Activated CD8-positive, alpha-beta memory T cell treated with anti-CD3 and anti-CD28 coated beads, Interleukin-2, amount 50 U/mL, for 1 hour (primary cell): ENCODE results near the gene ARHGAP40.

Source experiments
- DNase-seq: peaks from one replicate; pipeline ENCODE4 v3.0.0-alpha.2; 2020; ENCODE audit errors: extremely low read depth

ARHGAP40 gene

DNA sequence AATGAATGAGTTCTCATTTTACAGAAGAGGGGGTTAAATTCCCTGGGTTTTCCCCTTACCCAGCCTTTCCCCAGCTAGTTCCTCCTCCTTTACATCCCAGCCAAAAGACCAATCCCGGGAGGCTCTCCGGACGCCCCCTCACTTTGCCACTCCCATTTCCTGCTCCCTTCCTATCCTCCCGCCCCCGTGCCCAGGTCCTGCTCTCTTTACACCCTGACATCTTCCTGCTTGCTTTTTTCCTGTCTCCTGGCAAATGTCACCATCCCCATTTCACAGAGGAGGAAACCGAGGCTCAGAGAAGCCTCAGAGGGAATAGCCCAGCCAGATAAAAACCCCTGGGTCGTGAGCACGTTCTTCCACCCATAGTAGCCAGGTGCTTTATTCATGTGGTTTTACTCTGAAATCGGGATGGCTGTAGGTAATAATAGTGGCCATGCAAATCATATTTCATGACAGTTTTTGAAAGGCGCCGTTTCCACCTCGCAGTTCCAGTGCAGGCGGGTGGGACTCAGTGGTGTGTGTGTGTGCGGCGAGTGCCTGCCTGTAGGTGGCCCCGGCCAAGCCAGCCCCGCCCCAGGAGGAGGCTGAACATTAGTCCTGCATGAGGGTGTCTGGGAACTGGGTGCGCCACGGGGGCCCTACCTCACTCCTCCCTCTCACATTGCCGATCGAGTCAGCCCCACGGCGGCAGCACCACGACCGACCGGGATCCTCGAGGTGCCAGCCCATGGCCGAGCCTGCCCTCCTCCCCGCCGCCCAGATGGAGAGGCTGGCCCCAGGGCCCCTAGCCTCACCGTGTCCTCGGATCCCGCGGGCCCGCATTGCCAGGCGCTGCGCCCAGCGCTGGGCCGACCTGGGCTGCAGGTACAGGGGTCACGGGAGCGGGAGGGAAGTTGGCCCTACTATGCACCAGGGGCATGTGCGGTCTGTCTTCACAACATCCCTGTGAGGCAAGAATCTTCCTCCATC is at the start of gene ARHGAP40:
Gene ARHGAP40 (plus strand): TSS at position 594 of the 969 bp plus-strand sequence.
- no peak for DNase-seq

DNA sequence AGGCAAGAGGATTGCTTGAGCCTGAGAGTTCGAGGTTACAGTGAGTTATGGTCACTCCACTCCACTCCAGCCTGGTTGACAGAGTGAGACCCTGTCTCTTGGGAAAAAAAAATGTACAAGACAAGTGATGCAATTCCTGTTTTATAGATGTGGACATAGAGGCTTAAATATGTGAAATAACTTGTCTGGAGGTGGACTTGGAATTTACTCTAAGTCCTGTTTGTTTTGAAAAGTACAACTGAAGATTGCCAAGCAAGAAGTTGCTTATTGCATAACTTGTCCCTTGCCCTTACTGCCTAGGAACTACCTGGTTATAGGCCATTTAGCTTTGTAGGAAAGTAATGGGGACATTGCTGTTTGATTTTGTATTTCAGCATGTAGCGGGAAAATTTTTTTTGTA is 46.6 kb upstream of the ARHGAP40 start:
- DNase-seq = no peak

- no peak for DNase-seq
Observed at GRCh38 chr20:38555395-38555794, 46.2 kb upstream of the ARHGAP40 start.

DNA sequence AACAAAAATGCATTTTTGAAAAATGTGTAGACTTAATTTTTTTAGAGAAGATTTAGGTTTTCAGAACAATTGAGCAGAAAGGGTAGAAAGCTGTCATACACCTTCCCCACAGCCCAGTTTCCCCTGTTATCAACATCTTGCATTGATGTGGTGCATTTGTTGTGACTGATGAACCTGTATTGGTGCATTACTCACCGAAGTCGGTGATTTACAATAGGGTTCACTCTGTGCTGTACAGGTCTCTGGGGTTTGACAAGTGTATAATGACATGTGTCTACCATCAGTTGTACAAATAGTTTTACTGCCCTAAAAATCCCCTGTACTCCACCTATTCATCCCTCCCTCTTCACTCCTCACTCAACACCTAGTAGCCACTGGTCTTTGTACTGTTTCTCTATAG is 44.4 kb upstream of the ARHGAP40 start:
- DNase-seq = no peak

DNA sequence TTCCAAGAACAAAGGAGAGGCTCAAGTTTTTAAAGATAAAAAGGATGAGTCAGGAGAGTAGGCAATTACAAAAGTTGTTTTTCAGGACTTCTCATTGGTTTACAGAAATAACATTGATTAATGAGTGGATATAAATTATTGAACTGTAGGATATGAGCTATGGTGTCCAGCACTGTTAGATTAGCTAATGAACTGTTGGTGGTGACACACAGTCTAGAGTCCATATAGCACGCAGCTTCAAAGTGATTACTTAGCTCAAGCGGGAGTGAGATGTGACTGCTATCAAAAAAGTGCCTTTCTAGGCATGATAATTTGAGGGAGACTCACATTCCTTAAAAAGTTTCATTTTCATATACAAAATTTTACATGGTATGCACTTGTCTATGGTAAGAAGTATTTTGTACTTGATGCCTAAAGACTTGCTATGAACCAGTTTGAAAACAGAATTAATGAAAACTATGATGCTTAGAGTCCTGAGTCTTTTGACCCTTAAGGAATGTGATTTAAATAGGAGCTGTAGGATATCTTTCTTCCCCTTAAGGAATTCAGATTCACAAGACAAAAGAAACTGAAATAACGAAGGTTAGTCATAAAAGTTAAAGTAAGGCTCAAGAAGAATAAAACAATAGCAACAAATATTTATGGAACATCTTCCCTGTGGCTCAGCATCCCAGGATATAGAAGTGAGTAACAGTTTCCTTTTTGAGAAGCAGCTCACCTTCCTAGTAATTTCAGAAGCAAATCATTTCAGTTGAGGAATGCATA is 42.8 kb upstream of the ARHGAP40 start:
- DNase-seq = no peak

DNA sequence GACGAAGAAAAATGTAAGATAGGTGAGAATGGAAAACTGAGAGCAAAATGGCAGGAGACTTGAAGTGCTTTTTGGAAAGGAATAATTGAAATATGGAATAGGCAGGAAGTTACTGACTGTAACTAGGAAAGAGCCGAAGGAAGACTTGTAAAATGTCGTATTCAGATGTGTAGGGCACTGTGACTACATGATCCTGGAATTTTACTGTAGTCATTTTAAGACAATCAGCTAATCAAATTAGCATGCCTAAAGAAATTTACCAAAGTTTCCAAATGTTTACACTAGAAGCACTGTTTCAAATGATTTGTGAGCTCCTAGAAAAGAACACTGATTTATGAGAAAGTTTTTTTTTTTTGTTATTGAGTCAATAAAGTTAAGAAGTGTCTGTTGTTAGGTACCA is 41.8 kb upstream of the ARHGAP40 start:
- DNase-seq = no peak

GRCh38 chr20:38563802-38564431 is 37.7 kb upstream of the ARHGAP40 start:
- DNase-seq = no peak

GRCh38 chr20:38564680-38565079 is 36.9 kb upstream of the ARHGAP40 start:
- no peak for DNase-seq

- no peak for DNase-seq
Observed at GRCh38 chr20:38566036-38566598, 35.5 kb upstream of the ARHGAP40 start.

- no peak for DNase-seq
Observed at GRCh38 chr20:38569747-38570525, 31.7 kb upstream of the ARHGAP40 start.

GRCh38 chr20:38573413-38573812 is 28.2 kb upstream of the ARHGAP40 start:
- DNase-seq = no peak

GRCh38 chr20:38579219-38579910 is 22.2 kb upstream of the ARHGAP40 start:
- no peak for DNase-seq

DNA sequence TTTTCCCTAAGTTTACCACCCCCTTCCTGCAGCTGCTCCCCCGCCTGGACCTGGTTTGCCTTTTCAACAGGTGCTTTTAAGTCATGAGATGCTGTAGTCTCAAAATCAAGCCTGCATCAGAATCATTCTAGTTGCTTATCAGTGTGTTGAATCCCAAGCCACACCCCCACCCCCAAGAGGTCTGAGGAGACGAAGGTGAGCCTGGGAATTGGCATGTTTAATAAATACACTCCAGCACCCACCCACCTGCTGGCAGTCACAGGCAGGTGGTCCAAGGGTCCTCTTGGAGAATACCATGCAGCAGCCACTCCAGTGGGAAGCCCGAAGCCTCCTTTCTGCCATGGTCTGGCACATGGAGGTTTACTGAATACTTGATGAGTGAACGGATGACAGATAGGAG is 21.7 kb upstream of the ARHGAP40 start:
- no peak for DNase-seq

GRCh38 chr20:38581013-38581412 is 20.6 kb upstream of the ARHGAP40 start, which contains the start of gene ADIG:
ADIG (plus strand) TSS chr20:38581197; CDS start chr20:38581251, 54 bp downstream.
- no peak for DNase-seq

DNA sequence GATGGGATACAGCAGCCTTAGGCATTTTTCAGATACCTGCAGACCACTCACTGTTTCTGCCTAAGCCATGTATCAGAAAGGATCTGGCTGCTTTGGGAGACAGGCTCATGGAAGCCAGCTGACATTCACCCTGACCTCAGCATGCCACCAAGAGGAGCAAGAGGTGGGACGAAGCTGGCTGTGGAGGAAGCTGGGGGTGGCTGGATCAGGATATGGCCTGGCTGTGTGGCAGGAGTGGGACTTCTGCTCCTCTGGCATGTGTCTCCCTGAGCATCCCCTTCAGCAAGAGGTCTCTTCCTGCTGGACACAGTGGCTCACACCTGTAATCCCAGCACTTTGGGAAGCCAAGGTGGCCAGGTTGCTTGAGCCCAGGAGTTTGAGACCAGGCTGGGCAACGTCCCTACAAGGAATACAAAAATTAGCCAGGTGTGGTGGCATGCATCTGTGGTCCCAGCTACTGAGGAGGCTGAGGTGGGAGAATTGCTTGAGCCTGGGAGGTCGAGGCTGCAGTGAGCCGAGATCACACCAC is 19.7 kb upstream of the ARHGAP40 start:
- DNase-seq = no peak

GRCh38 chr20:38583306-38583705 is 18.3 kb upstream of the ARHGAP40 start:
- DNase-seq = no peak

DNA sequence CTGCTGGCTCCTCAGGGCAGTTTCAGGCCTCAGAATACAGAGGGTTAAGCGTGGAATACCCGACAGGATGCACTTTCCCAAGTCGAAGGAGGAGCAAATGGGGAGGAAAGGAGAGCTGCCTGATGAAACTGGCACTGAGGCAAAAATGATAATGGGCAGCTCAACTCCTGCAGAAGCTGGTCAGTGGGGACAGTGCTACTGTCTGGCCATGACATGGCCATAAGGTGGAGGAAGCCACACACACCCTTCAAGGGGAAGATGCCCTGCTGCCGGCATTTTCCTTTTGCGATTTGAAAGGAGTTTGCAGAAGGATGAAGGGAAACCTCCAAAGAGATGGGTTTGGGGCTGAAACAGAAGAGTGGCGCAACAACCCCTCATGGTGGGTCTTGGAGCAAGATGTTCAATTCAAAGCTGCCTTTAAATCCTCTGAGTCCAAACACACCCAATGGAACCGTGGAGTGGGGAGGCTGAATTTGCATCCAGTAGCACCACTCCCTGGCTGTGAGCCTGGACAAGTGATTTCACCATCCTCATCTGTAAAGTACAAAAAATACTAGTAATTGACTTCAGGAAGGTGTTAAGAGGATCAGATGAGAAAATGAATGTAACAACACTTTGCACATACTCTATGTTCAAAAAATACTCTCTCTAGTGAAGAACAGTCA is 17.4 kb upstream of the ARHGAP40 start:
- no peak for DNase-seq

DNA sequence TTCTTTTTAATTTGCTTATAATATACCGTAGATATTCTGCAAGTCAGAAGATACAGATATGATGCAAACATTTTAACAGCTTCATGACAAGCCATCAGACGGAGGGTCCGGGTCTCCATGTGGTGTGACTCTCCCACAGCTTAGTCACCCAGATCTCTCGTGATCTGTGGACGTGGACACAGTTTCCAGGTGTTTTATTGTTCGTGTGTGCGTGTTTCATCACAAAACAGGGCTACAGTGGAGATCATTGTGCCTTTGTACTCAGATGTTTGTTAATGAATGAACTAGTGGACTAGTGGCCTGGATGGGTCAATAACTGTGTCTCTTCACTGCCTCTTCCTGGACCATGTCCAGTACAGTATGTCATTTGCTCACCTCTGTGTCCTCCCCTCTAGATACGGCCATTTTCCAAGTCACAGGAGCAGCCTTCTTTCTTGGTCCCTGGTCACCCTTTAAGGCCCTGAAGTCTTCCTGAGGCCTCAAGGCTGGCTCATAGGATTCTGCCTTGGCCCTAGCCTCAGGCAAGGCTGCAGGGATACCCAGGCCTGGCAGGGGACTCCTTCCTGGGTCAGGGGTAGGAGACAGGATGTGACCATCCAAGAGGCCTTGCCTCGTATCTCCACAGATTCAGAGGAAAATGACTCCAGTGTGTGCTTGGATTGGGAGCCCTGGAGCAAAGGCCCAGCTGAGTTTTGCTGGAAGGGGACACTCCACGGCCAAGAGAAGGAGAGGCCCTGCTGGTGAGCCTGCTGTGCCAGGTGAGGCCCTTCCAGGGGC is 16.0 kb upstream of the ARHGAP40 start:
- no peak for DNase-seq

GRCh38 chr20:38586181-38586525 is 15.5 kb upstream of the ARHGAP40 start:
- no peak for DNase-seq
